ENCODE data around the gene CELF4.

- TF ChIP-seq REST (IDR thresholded peaks at IDR 0.05; ENCODE audit: low read depth) (no peak), FOXM1 (IDR thresholded peaks at IDR 0.05; ENCODE audit: borderline replicate concordance, low read depth) (no peak), CEBPB (IDR thresholded peaks at IDR 0.05) (no peak), USF1 (IDR thresholded peaks at IDR 0.05) (no peak), RAD21 (IDR thresholded peaks at IDR 0.05; ENCODE audit: low read depth) (no peak), EP300 (IDR thresholded peaks at IDR 0.05; ENCODE audit: borderline replicate concordance) (no peak), ZBTB7A (IDR thresholded peaks at IDR 0.05; ENCODE audit: low read depth) (no peak), CREB1 (IDR thresholded peaks at IDR 0.05; ENCODE audit: low read depth) (no peak), TEAD4 (IDR thresholded peaks at IDR 0.05) (no peak), YY1 (IDR thresholded peaks at IDR 0.05; ENCODE audit: low read depth) (no peak), MAX (IDR thresholded peaks at IDR 0.05) (no peak), TAF1 (IDR thresholded peaks at IDR 0.05; ENCODE audit: low read depth) (no peak), NFIC (IDR thresholded peaks at IDR 0.05) (no peak), EGR1 (IDR thresholded peaks at IDR 0.05) (no peak)
Observed at GRCh38 chr18:37272226-37272625, 293.4 kb downstream of the CELF4 start.

All from Ishikawa (cell line).